Endothelial cell (in vitro differentiated cells): ENCODE data around the gene ZNF487. TPM values are rescaled to one million over a fixed set of nuclear protein-coding genes. Genes with fewer than 3 reads are reported as not detected.

Experiments used
- DNase-seq: peaks from one replicate; pipeline ENCODE4 v3.0.0; 2021; ENCODE audit warnings: low spot score
- H3K27ac Mint-ChIP-seq: one replicate; pipeline ENCODE4 v1.8.0; 2021; ENCODE audit warnings: mixed read lengths, inconsistent platforms; ENCODE audit not compliant: unreplicated experiment
- H3K27me3 Mint-ChIP-seq: one replicate; pipeline ENCODE4 v1.8.0; 2021; ENCODE audit warnings: mild to moderate bottlenecking, moderate library complexity, mixed read lengths, inconsistent platforms; ENCODE audit not compliant: unreplicated experiment
- H3K36me3 Mint-ChIP-seq: one replicate; pipeline ENCODE4 v1.8.0; 2021; ENCODE audit warnings: mild to moderate bottlenecking, low read depth, mixed read lengths, inconsistent platforms; ENCODE audit not compliant: unreplicated experiment
- H3K4me1 Mint-ChIP-seq: one replicate; pipeline ENCODE4 v1.8.0; 2021; ENCODE audit warnings: mild to moderate bottlenecking, mixed read lengths, inconsistent platforms; ENCODE audit not compliant: unreplicated experiment
- H3K4me3 Mint-ChIP-seq: one replicate; pipeline ENCODE4 v1.8.0; 2021; ENCODE audit warnings: mild to moderate bottlenecking, mixed read lengths, inconsistent platforms; ENCODE audit not compliant: unreplicated experiment
- H3K9me3 Mint-ChIP-seq: one replicate; pipeline ENCODE4 v1.8.0; 2021; ENCODE audit warnings: mixed read lengths, inconsistent platforms; ENCODE audit not compliant: unreplicated experiment
- CTCF ChIP-seq: fragments of 200-600 bp; sonication (generic); IDR thresholded peaks from one replicate; pipeline ENCODE4 v1.5.0; 2021; ENCODE audit warnings: antibody characterized with exemption; ENCODE audit not compliant: unreplicated experiment
- total RNA-seq: library from RNA; stranded (reverse); fragmentation: NEBNext Ultra II Directional; extraction: Animal tissue kit (Norgen Biotek cat#: 25700); gene quantifications from one replicate; pipeline ENCODE4 v1.2.1, GENCODE V29; 2021; ENCODE audit not compliant: unreplicated experiment

Gene ZNF487
- total RNA-seq, 1 donor from 2014 or later, result 3.3 TPM

DNA sequence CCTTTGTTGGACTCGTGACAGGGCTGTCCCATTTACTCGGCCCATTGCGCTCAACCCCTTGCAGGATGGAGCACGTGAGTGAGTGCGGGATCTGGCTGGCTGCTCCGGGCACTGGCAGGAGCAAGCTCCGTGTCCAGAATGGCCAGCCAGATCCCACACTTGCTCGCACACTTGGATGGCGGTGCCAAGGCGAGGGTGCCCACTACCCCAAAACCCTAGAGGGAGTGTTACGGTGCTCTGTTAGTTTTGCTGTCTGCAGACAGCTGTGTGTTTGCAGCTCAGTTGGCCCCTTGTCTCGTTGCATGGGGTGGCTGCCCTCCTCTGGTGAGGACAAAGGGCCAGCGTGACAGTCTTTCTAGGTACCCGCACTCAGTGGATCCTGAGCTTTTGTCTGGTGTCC is 34.2 kb downstream of the ZNF487 start:
- no peak for TF ChIP-seq CTCF
- Mint-ChIP-seq H3K4me1 (no peaks in the 10 kb centered on the region), H3K27ac (no peak overlapping the region), H3K27me3 (peaks cover 3% of the 10 kb centered on the region), H3K4me3 (no peak overlapping the region), H3K9me3 (no peaks in the 10 kb centered on the region), H3K36me3 (no peaks in the 10 kb centered on the region)
- no peak for DNase-seq

DNA sequence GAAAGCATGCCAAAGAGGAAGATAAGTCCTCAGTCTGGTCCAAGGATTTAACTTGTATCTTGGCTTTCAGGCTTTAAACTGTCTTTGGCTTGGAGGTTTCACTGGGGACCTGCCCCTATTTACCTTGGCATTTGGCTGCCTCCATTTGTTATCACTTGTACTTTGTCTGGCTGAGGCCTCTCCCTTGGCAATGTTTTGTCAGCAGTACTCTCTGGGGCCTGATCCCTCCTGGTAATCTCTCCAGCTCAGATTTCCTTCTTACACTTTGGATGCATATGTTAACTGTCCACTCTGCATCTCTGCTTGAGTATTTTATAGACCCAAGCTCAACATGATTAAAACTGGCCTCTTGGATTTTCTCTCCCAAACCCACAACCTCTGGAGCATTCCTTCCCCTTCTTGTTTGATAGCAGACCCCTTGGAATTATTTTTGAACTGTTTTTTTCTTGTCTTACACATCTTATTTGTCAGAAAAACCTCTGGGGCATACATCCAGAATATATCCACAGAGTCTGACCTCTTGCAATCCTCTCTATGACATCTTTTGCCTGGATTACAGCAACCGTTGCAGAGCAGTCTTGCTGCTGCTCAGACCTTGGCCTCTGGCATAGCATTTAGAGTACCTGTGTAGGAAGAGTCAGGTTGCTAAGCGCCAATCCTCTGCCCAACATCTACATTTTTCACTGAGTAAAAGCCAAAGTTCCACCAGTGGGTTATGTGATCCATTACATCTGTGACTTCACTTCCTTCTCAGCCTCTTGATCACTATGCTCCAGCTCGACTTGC is 35.2 kb downstream of the ZNF487 start:
- no peak overlapping the region for H3K4me3 Mint-ChIP-seq
- no peaks in the 10 kb centered on the region for H3K36me3 Mint-ChIP-seq
- peaks cover 3% of the 10 kb centered on the region for H3K27me3 Mint-ChIP-seq
- TF ChIP-seq CTCF, result no peak
- no peaks in the 10 kb centered on the region for H3K9me3 Mint-ChIP-seq
- DNase-seq, result no peak
- H3K4me1 Mint-ChIP-seq, result no peaks in the 10 kb centered on the region
- H3K27ac Mint-ChIP-seq, result no peak overlapping the region

GRCh38 chr10:43479275-43479674 is 42.4 kb downstream of the ZNF487 start:
- no peak for DNase-seq
- H3K9me3 Mint-ChIP-seq, result peaks cover 12% of the 10 kb centered on the region
- no peak overlapping the region for H3K4me3 Mint-ChIP-seq
- H3K4me1 Mint-ChIP-seq, result no peaks in the 10 kb centered on the region
- H3K27me3 Mint-ChIP-seq, result no peaks in the 10 kb centered on the region
- peaks cover 7% of the 10 kb centered on the region for H3K36me3 Mint-ChIP-seq
- H3K27ac Mint-ChIP-seq, result no peak overlapping the region
- no peak for TF ChIP-seq CTCF

DNA sequence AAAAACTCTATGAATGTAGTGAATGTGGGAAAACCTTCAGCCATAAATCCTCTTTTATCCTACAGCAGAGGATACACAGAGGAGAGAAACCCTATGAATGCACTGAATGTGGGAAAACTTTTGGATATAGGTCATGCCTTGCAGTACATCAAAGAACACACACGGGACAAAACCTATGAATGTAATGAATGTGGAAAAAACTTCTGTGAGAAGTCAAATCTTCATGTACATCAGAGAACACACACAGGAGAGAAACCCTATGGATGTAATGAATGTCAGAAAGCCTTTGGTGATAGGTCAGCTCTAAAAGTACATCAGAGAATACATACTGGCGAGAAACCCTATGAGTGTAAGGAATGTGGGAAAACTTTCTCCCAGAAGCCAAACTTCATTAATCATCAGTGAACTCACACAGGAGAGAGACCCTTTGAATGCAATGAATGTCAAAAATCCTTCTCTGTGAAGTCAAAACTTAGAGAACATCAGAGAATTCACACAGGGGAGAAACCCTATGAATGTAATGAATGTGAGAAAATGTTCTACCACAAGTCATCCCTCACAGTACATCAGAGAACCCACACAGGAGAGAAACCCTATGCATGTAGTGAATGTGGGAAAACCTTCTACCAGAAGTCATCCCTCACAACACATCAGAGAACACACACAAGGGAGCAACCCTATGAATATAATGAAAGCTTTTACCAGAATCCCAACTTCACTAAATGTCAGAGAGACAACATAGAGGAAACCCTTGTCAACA is 45.6 kb downstream of the ZNF487 start:
- Mint-ChIP-seq H3K4me1 (no peaks in the 10 kb centered on the region), H3K36me3 (peaks cover 12% of the 10 kb centered on the region), H3K27ac (no peak overlapping the region), H3K4me3 (no peak overlapping the region), H3K9me3 (peaks cover 12% of the 10 kb centered on the region), H3K27me3 (no peaks in the 10 kb centered on the region)
- TF ChIP-seq CTCF, result no peak
- DNase-seq, result no peak

GRCh38 chr10:43491855-43492254 is 54.9 kb downstream of the ZNF487 start:
- Mint-ChIP-seq H3K36me3 (no peaks in the 10 kb centered on the region), H3K27ac (no peak overlapping the region), H3K27me3 (peaks cover 2% of the 10 kb centered on the region), H3K9me3 (no peaks in the 10 kb centered on the region), H3K4me1 (no peaks in the 10 kb centered on the region), H3K4me3 (no peak overlapping the region)
- no peak for TF ChIP-seq CTCF
- no peak for DNase-seq
